HL-60 (cell line): Measurements from ENCODE around the gene MYH10.

Experiments
- DNase-seq, 2 experiments: peaks; one replicate each; pipeline ENCODE4 v3.0.0-alpha.2; 2010 to 2020; ENCODE audit warnings: low read depth in 1 of 2, low spot score in 1 of 2
- H3K27ac ChIP-seq: fragments of 250-450 bp; sonication (Bioruptor Pico); replicated peaks from 2 replicates; pipeline ENCODE4 v1.5.1; 2020; ENCODE audit warnings: mild to moderate bottlenecking, moderate library complexity
- H3K27me3 ChIP-seq: fragments of 250-450 bp; sonication (Bioruptor Pico); 2 replicates; pipeline ENCODE4 v1.5.1; 2021; ENCODE audit warnings: mild to moderate bottlenecking, moderate library complexity; ENCODE audit not compliant: insufficient read depth, poor library complexity, severe bottlenecking
- H3K4me3 ChIP-seq: replicated peaks from 2 replicates; pipeline ENCODE4 v1.5.1; 2011; ENCODE audit warnings: mild to moderate bottlenecking, control low read depth, low read length; ENCODE audit not compliant: insufficient read depth
- GABPA ChIP-seq: IDR thresholded peaks from 2 replicates; pipeline ENCODE4 v1.6.1; 2012; ENCODE audit warnings: low read depth
- POLR2AphosphoS5 ChIP-seq: IDR thresholded peaks from 2 replicates; pipeline ENCODE4 v1.6.1; 2012; ENCODE audit warnings: low read depth
- SPI1 ChIP-seq: IDR thresholded peaks from 2 replicates; pipeline ENCODE4 v1.6.1; 2012; ENCODE audit warnings: low read depth, mild to moderate bottlenecking, borderline replicate concordance
- TF ChIP-seq, protein P1 (sequence below): IDR thresholded peaks from 2 replicates; pipeline ENCODE4 v1.6.1; 2012; ENCODE audit warnings: low read depth; ENCODE audit not compliant: insufficient replicate concordance
- TF ChIP-seq, protein P2 (sequence below): IDR thresholded peaks from one replicate; pipeline ENCODE4 v1.5.1; 2011; ENCODE audit warnings: low read length, control low read depth, inconsistent platforms; ENCODE audit not compliant: insufficient read depth

The MYH10 gene

DNA sequence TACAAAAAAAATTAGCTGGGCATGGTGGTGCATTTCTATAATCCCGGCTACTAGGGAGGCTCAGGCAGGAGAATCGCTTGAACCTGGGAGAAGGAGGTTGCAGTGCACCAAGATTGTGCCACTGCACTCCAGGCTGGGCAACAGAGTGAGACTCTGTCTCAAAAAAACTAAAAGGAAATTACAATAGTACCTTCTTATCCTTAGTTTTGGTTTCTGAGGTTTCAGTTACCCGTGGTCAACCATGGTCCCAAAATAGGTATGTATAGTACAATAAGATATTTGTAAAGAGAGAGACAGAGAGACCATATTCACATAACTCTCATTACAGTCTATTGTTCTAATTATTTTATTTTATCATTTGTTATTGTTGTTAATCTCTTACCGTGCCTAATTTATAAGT lies 24.3 kb upstream of the MYH10 start:
- Histone ChIP-seq H3K4me3 (no peak overlapping the region), H3K27ac (no peak overlapping the region), H3K27me3 (no peaks in the 10 kb centered on the region)
- TF ChIP-seq SPI1 (no peak), POLR2AphosphoS5 (no peak), GABPA (no peak)
- TF ChIP-seq, protein P1, sequence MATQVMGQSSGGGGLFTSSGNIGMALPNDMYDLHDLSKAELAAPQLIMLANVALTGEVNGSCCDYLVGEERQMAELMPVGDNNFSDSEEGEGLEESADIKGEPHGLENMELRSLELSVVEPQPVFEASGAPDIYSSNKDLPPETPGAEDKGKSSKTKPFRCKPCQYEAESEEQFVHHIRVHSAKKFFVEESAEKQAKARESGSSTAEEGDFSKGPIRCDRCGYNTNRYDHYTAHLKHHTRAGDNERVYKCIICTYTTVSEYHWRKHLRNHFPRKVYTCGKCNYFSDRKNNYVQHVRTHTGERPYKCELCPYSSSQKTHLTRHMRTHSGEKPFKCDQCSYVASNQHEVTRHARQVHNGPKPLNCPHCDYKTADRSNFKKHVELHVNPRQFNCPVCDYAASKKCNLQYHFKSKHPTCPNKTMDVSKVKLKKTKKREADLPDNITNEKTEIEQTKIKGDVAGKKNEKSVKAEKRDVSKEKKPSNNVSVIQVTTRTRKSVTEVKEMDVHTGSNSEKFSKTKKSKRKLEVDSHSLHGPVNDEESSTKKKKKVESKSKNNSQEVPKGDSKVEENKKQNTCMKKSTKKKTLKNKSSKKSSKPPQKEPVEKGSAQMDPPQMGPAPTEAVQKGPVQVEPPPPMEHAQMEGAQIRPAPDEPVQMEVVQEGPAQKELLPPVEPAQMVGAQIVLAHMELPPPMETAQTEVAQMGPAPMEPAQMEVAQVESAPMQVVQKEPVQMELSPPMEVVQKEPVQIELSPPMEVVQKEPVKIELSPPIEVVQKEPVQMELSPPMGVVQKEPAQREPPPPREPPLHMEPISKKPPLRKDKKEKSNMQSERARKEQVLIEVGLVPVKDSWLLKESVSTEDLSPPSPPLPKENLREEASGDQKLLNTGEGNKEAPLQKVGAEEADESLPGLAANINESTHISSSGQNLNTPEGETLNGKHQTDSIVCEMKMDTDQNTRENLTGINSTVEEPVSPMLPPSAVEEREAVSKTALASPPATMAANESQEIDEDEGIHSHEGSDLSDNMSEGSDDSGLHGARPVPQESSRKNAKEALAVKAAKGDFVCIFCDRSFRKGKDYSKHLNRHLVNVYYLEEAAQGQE, result no peak
- TF ChIP-seq, protein P2, sequence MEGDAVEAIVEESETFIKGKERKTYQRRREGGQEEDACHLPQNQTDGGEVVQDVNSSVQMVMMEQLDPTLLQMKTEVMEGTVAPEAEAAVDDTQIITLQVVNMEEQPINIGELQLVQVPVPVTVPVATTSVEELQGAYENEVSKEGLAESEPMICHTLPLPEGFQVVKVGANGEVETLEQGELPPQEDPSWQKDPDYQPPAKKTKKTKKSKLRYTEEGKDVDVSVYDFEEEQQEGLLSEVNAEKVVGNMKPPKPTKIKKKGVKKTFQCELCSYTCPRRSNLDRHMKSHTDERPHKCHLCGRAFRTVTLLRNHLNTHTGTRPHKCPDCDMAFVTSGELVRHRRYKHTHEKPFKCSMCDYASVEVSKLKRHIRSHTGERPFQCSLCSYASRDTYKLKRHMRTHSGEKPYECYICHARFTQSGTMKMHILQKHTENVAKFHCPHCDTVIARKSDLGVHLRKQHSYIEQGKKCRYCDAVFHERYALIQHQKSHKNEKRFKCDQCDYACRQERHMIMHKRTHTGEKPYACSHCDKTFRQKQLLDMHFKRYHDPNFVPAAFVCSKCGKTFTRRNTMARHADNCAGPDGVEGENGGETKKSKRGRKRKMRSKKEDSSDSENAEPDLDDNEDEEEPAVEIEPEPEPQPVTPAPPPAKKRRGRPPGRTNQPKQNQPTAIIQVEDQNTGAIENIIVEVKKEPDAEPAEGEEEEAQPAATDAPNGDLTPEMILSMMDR, result no peak
- DNase-seq, result no peak

DNA sequence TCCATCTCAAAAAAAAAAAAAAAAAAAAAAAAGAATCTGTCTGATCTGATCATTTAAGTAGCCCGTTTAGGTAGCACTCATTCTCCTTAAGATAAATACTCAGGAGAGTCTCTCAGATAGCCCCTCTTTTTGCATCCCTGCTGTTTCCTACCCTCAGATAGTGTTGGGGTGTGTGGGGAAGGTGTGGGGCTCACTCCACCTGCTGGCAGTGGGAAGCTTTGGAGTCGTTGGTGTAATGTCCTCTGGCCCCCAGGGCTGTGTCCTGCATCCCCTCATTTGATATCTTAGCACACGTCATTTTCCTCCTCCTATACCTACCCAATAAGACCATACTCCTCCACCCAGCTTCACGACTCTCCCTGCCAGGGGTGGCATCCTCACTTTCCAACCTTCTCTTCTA lies 20.5 kb upstream of the MYH10 start:
- H3K27me3 ChIP-seq, result no peaks in the 10 kb centered on the region

DNA sequence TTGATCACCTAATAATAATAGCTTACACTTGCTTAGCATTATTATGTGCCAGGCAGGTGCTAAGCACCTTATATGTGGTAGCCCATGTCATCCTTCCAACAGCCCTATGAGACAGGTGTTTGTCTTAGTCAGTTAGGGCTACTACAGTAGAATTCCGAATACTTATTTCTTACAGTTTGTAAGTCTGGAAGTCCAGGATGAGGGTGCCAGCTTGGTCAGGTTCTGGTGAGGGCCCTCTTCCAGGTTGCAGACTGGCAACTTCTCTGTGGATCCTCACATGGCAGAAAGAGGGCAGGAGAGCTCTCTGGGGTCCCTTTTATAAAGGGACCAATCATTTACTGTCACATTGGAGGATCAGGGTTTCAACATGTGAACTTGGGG lies 19.6 kb upstream of the MYH10 start:
- Histone ChIP-seq H3K27ac (no peak overlapping the region), H3K4me3 (no peak overlapping the region), H3K27me3 (no peaks in the 10 kb centered on the region)
- TF ChIP-seq, protein P1, result no peak
- TF ChIP-seq POLR2AphosphoS5 (no peak), SPI1 (no peak), GABPA (no peak)
- TF ChIP-seq, protein P2, result no peak
- DNase-seq, result no peak

More for the DNA sequence above, 20.5 kb upstream of the MYH10 start:
- Histone ChIP-seq H3K27ac (no peak overlapping the region), H3K4me3 (no peak overlapping the region)
- no peak for DNase-seq
- TF ChIP-seq GABPA, result no peak
- TF ChIP-seq, protein P1, result no peak
- TF ChIP-seq SPI1, result no peak
- TF ChIP-seq POLR2AphosphoS5, result no peak
- TF ChIP-seq, protein P2, result no peak
